Fibroblast of lung (primary cell): ENCODE measurements around the gene RABL2A. TPM values are rescaled to one million over a fixed set of nuclear protein-coding genes. Genes with fewer than 3 reads are reported as not detected.
"Not testable (repeated sequence)": the region's sequence is repeated elsewhere in the genome, so short reads cannot be mapped to it uniquely, and the experiment has no call there.

Experiments used
- DNase-seq, 2 donors: peaks; one replicate each; pipeline versions ENCODE4 v3.0.0 to v3.0.0-alpha.2; 2010; ENCODE audit warnings: low read depth in 2 of 2
- H2AFZ ChIP-seq: 2 replicates; pipeline ENCODE4 v1.5.1; 2012; ENCODE audit warnings: low read length, control low read depth, inconsistent platforms
- H3K27ac ChIP-seq: 2 replicates; pipeline ENCODE4 v1.5.1; 2011; ENCODE audit warnings: low read length, control low read depth; ENCODE audit not compliant: insufficient read depth
- H3K27me3 ChIP-seq: 2 replicates; pipeline ENCODE4 v1.5.1; 2011; ENCODE audit warnings: mild to moderate bottlenecking, low read length; ENCODE audit not compliant: control insufficient read depth, insufficient read depth
- H3K36me3 ChIP-seq: 2 replicates; pipeline ENCODE4 v1.5.1; 2011; ENCODE audit warnings: low read length; ENCODE audit not compliant: control insufficient read depth, insufficient read depth
- H3K4me1 ChIP-seq: 2 replicates; pipeline ENCODE4 v1.5.1; 2011; ENCODE audit warnings: low read length; ENCODE audit not compliant: control insufficient read depth, insufficient read depth; ENCODE audit errors: extremely low read depth
- H3K4me2 ChIP-seq: 2 replicates; pipeline ENCODE4 v1.5.1; 2011; ENCODE audit warnings: low read length, control low read depth; ENCODE audit not compliant: insufficient read depth; ENCODE audit errors: extremely low read depth
- H3K4me3 ChIP-seq, 4 experiments: fragments of 200-600 bp in 1 of 4; sonication (generic) in 1 of 4; replicated peaks in 1 of 4; 2 replicates each; pipeline ENCODE4 v1.5.1; 2011 to 2016; ENCODE audit warnings: low read length in 4 of 4, low read depth in 3 of 4, mild to moderate bottlenecking in 3 of 4, control low read depth in 2 of 4, inconsistent platforms in 1 of 4, mixed read lengths in 1 of 4; ENCODE audit not compliant: insufficient read depth in 1 of 4; ENCODE audit errors: control extremely low read depth in 1 of 4
- H3K79me2 ChIP-seq: 2 replicates; pipeline ENCODE4 v1.5.1; 2012; ENCODE audit warnings: mild to moderate bottlenecking, low read length, inconsistent platforms; ENCODE audit not compliant: control insufficient read depth, insufficient read depth
- H3K9ac ChIP-seq: 2 replicates; pipeline ENCODE4 v1.5.1; 2011; ENCODE audit warnings: mild to moderate bottlenecking, low read length, control low read depth; ENCODE audit not compliant: insufficient read depth
- H3K9me3 ChIP-seq: 2 replicates; pipeline ENCODE4 v1.5.1; 2012; ENCODE audit warnings: low read depth, low read length; ENCODE audit not compliant: control insufficient read depth, insufficient read depth
- H4K20me1 ChIP-seq: 2 replicates; pipeline ENCODE4 v1.5.1; 2011; ENCODE audit warnings: low read length; ENCODE audit not compliant: control insufficient read depth, insufficient read depth; ENCODE audit errors: extremely low read depth
- polyA plus RNA-seq, 2 donors: library from polyadenylated mRNA; depleted of rRNA in 1 of 2; stranded (reverse) in 1 of 2; unstranded in 1 of 2; fragments of >200 nt; gene quantifications; 2 replicates each; pipeline ENCODE4 v1.2.1, GENCODE V29; 2011 to 2012; ENCODE audit warnings: missing spikeins in 1 of 2
- total RNA-seq: library from RNA; depleted of rRNA; stranded (reverse); fragments of >200 nt; gene quantifications from 2 replicates; pipeline ENCODE4 v1.2.1, GENCODE V29; 2014

RABL2A gene
- total and polyA plus RNA-seq, 2 donors (not counting 1 experiment from before 2014, with no cell fraction given), result 7.4 to 11.7 TPM

DNA sequence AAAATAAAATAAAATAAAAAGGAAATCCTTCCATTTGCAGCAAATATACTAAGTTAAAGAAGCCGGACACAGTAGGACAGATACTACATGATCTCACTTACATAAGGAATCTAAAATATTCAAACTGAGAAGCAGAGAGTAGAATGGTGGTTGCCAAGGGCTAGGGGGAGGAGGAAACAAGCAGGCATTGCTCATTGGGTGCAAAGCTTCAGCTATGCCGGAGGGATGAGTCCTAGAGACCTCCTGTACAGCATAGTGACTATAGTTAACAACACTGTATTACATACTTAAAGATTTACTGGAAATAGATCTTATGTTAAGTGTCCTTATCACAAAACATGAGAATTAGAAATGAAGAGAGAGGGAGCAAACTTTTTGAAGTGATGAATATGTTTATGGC lies 19.2 kb downstream of the RABL2A start:
- not testable (repeated sequence) for H3K4me3 ChIP-seq, H3K27me3 ChIP-seq, H3K4me2 ChIP-seq, DNase-seq, H3K27ac ChIP-seq, H3K4me1 ChIP-seq, H3K79me2 ChIP-seq, H2AFZ ChIP-seq, H3K9me3 ChIP-seq, H3K36me3 ChIP-seq, H4K20me1 ChIP-seq, H3K9ac ChIP-seq

DNA sequence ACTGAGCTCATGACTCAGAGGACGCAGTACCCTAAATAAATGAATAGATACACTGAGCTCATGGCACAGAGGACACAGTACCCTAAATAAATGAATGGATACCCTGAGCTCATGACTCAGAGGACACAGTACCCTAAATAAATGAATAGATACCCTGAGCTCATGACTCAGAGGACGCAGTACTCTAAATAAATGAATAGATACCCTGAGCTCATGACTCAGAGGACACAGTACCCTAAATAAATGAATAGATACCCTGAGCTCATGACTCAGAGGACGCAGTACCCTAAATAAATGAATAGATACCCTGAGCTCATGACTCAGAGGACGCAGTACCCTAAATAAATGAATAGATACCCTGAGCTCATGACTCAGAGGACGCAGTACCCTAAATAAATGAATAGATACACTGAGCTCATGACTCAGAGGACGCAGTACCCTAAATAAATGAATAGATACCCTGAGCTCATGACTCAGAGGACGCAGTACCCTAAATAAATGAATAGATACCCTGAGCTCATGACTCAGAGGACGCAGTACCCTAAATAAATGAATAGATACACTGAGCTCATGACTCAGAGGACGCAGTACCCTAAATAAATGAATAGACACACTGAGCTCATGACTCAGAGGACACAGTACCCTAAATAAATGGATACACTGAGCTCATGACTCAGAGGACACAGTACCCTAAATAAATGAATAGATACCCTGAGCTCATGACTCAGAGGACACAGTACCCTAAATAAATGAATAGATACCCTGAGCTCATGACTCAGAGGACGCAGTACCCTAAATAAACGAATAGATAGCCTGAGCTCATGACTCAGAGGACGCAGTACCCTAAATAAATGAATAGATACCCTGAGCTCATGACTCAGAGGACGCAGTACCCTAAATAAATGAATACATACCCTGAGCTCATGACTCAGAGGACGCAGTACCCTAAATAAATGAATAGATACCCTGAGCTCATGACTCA lies 24.1 kb downstream of the RABL2A start:
- not testable (repeated sequence) for H3K36me3 ChIP-seq, H3K79me2 ChIP-seq, H3K27me3 ChIP-seq, H4K20me1 ChIP-seq, H3K4me3 ChIP-seq, H2AFZ ChIP-seq, H3K9ac ChIP-seq, H3K4me2 ChIP-seq, H3K4me1 ChIP-seq, H3K9me3 ChIP-seq, H3K27ac ChIP-seq, DNase-seq

DNA sequence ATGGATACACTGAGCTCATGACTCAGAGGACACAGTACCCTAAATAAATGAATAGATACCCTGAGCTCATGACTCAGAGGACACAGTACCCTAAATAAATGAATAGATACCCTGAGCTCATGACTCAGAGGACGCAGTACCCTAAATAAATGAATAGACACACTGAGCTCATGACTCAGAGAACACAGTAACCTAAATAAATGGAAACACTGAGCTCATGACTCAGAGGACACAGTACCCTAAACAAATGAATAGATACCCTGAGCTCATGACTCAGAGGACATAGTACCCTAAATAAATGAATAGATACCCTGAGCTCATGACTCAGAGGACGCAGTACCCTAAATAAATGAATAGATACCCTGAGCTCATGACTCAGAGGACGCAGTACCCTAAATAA lies 25.5 kb downstream of the RABL2A start:
- H3K27ac ChIP-seq, H3K9ac ChIP-seq, H3K36me3 ChIP-seq, H3K4me1 ChIP-seq, H3K79me2 ChIP-seq, H4K20me1 ChIP-seq, H3K9me3 ChIP-seq, H3K4me3 ChIP-seq, H3K4me2 ChIP-seq, H3K27me3 ChIP-seq, H2AFZ ChIP-seq: not testable (repeated sequence)
- peak in 1 of 2 donors; percentile 1 for DNase-seq

DNA sequence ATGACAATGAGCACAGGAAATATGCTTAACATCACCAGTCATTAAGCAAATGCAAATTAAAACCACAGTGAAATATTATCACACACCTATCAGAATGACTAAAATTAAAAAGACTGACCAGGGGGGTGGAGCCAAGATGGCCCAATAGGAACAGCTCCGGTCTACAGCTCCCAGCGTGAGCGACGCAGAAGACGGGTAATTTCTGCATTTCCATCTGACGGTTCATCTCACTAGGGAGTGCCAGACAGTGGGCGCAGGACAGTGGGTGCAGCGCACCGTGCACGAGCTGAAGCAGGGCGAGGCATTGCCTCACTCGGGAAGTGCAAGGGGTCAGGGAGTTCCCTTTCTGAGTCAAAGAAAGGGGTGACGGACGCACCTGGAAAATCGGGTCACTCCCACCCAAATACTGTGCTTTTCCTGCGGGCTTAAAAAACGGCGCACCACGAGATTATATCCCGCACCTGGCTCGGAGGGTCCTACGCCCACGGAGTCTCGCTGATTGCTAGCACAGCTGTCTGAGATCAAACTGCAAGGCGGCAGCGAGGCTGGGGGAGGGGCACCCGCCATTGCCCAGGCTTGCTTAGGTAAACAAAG lies 29.1 kb downstream of the RABL2A start:
- not testable (repeated sequence) for H3K4me3 ChIP-seq, H3K27me3 ChIP-seq, H3K36me3 ChIP-seq, DNase-seq, H3K27ac ChIP-seq, H3K9ac ChIP-seq, H3K9me3 ChIP-seq, H2AFZ ChIP-seq, H4K20me1 ChIP-seq, H3K4me2 ChIP-seq, H3K4me1 ChIP-seq, H3K79me2 ChIP-seq

DNA sequence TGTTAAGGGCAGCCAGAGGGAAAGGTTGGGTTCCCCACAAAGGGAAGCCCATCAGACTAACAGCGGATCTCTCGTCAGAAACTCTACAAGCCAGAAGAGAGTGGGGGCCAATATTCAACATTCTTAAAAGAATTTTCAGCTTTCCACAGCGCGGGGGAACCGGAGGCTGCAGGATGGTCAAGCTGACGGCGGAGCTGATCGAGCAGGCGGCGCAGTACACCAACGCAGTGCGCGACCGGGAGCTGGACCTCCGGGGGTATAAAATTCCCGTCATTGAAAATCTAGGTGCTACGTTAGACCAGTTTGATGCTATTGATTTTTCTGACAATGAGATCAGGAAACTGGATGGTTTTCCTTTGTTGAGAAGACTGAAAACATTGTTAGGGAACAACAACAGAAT lies 30.7 kb downstream of the RABL2A start:
- H3K4me2 ChIP-seq, H2AFZ ChIP-seq, H3K79me2 ChIP-seq, H4K20me1 ChIP-seq, H3K36me3 ChIP-seq, H3K27me3 ChIP-seq, H3K27ac ChIP-seq, H3K9me3 ChIP-seq, DNase-seq, H3K9ac ChIP-seq, H3K4me1 ChIP-seq, H3K4me3 ChIP-seq: not testable (repeated sequence)

DNA sequence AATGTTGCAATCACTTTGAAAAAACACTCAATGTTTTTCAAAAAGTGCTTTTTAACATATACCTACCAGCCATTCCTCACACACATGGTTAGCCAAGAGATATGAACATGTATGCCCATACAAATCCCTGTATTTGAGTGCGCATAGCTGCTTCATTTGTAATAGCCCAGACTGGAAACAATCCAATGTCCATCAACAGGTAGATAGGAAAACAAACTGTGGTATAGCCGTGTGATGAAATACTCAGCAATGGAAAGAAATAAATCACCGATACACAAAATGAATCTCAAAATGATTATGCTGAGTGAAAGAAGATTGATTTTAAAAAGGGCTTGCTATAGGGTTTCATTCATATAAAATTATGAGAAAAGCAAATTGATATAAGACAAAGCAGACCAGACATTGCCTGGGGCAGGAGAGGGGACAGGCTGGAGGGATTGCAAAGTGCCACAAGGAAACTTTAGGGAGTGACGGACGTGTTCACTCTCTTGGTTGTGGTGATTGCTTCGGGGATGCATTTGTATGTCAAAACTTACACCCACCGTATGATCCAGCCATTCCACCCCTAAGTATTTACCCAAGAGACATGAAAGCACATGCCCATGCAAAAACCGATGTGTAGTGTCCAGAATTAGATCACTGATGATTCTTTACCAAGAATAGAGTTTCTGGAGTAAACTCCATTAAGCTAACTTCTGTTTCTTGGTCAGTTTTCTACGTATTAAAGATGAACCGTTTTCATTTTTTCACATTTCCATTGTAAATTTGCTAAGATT lies 36.4 kb downstream of the RABL2A start:
- DNase-seq, H4K20me1 ChIP-seq, H3K27me3 ChIP-seq, H3K9ac ChIP-seq, H2AFZ ChIP-seq, H3K4me2 ChIP-seq, H3K36me3 ChIP-seq, H3K4me1 ChIP-seq, H3K27ac ChIP-seq, H3K9me3 ChIP-seq, H3K79me2 ChIP-seq, H3K4me3 ChIP-seq: not testable (repeated sequence)
